SU-DHL-6 (cell line): ENCODE data around the gene PTPRJ.

Experiments used
- H2AFZ ChIP-seq: fragments of 200-600 bp; sonication (generic); 2 replicates; pipeline ENCODE4 v1.6.1; 2014; ENCODE audit warnings: low read depth, mild to moderate bottlenecking, moderate library complexity, mixed read lengths, antibody characterized with exemption, low read length; ENCODE audit not compliant: severe bottlenecking
- H3F3A ChIP-seq: fragments of 200-600 bp; shearing (Covaris generic); 2 replicates; pipeline ENCODE4 v1.6.0; 2016; ENCODE audit warnings: antibody characterized with exemption, mild to moderate bottlenecking; ENCODE audit not compliant: insufficient read depth
- H3K27ac ChIP-seq: fragments of 200-600 bp; sonication (generic); 2 replicates; pipeline ENCODE4 v1.5.1; 2016; ENCODE audit warnings: low read depth, mild to moderate bottlenecking, low read length, moderate library complexity, mixed read lengths
- H3K27me3 ChIP-seq: fragments of 200-600 bp; sonication (generic), shearing (Covaris generic); 2 replicates; pipeline ENCODE4 v1.6.0; 2014; ENCODE audit warnings: mild to moderate bottlenecking, low read length
- H3K36me3 ChIP-seq: fragments of 200-600 bp; sonication (generic); 2 replicates; pipeline ENCODE4 v1.6.1; 2014; ENCODE audit warnings: mild to moderate bottlenecking, low read length, mixed read lengths
- H3K4me2 ChIP-seq: fragments of 300-600, 200-600 bp; shearing (Covaris generic), sonication (generic); 2 replicates; pipeline ENCODE4 v1.6.0; 2014; ENCODE audit warnings: low read length, low read depth, mild to moderate bottlenecking; ENCODE audit not compliant: poor library complexity, severe bottlenecking
- H3K4me3 ChIP-seq: fragments of 200-600 bp; sonication (generic); 2 replicates; pipeline ENCODE4 v1.5.1; 2014; ENCODE audit warnings: antibody characterized with exemption, low read length, mild to moderate bottlenecking, mixed read lengths; ENCODE audit not compliant: insufficient read depth, poor library complexity, severe bottlenecking
- H3K79me2 ChIP-seq: fragments of 200-600 bp; sonication (generic); 2 replicates; pipeline ENCODE4 v1.6.1; 2014; ENCODE audit warnings: mild to moderate bottlenecking, low read length, moderate library complexity; ENCODE audit not compliant: insufficient read depth
- H3K9ac ChIP-seq: fragments of 200-600 bp; sonication (generic); 2 replicates; pipeline ENCODE4 v1.7.0; 2014; ENCODE audit warnings: mild to moderate bottlenecking, low read length
- H3K9me2 ChIP-seq: fragments of 200-600 bp; sonication (generic); replicated peaks from 2 replicates; pipeline ENCODE4 v1.6.1; 2014; ENCODE audit warnings: low read length; ENCODE audit not compliant: insufficient read depth
- H3K9me3 ChIP-seq: fragments of 200-600 bp; sonication (generic); 2 replicates; pipeline ENCODE4 v1.6.1; 2014; ENCODE audit warnings: low read length, mixed read lengths; ENCODE audit not compliant: insufficient read depth
- H4K20me1 ChIP-seq: fragments of 200-600 bp; sonication (generic); 2 replicates; pipeline ENCODE4 v1.6.1; 2014; ENCODE audit warnings: low read depth, mild to moderate bottlenecking, antibody characterized with exemption, low read length, moderate library complexity, mixed read lengths
- EZH2phosphoT487 ChIP-seq: fragments of 200-600 bp; sonication (generic), shearing (Covaris generic); conservative IDR thresholded peaks from 2 replicates; pipeline ENCODE4 v1.6.1; 2018; ENCODE audit warnings: mild to moderate bottlenecking, antibody characterized with exemption, low read length, moderate library complexity, mixed read lengths
- TF ChIP-seq, protein P1 (sequence below): fragments of 200-600 bp; sonication (generic); IDR thresholded peaks from one replicate; pipeline ENCODE4 v1.5.1; 2017; ENCODE audit warnings: antibody characterized with exemption, mild to moderate bottlenecking, low read length, moderate library complexity; ENCODE audit not compliant: insufficient read depth, poor library complexity, severe bottlenecking

PTPRJ gene

DNA sequence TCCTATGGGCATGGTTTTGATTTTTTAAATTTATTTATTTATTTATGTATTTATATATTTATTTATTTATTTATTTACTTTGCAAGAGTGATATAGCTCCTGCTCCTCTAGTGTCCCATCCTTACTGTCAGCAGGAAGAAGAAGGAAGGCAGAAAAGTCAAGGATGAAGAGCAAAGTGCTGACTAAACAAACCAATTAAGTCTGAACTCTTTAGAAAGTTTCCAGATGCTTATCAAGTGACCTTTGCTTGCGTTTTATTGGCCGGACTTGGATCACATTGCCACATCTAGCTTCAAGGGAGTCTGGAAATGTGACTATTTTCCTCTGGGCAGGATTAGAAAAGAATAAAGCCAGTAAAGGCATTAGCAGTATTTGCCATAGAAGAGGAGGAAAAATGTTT lies 227.5 kb downstream of the PTPRJ start:
- no peak for TF ChIP-seq EZH2phosphoT487
- TF ChIP-seq, protein P1, sequence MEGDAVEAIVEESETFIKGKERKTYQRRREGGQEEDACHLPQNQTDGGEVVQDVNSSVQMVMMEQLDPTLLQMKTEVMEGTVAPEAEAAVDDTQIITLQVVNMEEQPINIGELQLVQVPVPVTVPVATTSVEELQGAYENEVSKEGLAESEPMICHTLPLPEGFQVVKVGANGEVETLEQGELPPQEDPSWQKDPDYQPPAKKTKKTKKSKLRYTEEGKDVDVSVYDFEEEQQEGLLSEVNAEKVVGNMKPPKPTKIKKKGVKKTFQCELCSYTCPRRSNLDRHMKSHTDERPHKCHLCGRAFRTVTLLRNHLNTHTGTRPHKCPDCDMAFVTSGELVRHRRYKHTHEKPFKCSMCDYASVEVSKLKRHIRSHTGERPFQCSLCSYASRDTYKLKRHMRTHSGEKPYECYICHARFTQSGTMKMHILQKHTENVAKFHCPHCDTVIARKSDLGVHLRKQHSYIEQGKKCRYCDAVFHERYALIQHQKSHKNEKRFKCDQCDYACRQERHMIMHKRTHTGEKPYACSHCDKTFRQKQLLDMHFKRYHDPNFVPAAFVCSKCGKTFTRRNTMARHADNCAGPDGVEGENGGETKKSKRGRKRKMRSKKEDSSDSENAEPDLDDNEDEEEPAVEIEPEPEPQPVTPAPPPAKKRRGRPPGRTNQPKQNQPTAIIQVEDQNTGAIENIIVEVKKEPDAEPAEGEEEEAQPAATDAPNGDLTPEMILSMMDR: no peak
- no peaks in the 10 kb centered on the region for H4K20me1 ChIP-seq
- H3K4me2 ChIP-seq: no peak overlapping the region
- H3K9me3 ChIP-seq: no peaks in the 10 kb centered on the region; the same call in 1 of the 2 replicates
- H3F3A ChIP-seq: no peaks in the 10 kb centered on the region
- no peak overlapping the region for H3K27ac ChIP-seq
- no peak overlapping the region for H3K4me3 ChIP-seq
- H2AFZ ChIP-seq: no peak overlapping the region
- H3K36me3 ChIP-seq: no peaks in the 10 kb centered on the region
- no peaks in the 10 kb centered on the region for H3K9me2 ChIP-seq
- no peak overlapping the region for H3K9ac ChIP-seq
- no peaks in the 10 kb centered on the region for H3K27me3 ChIP-seq
- no peaks in the 10 kb centered on the region for H3K79me2 ChIP-seq

DNA sequence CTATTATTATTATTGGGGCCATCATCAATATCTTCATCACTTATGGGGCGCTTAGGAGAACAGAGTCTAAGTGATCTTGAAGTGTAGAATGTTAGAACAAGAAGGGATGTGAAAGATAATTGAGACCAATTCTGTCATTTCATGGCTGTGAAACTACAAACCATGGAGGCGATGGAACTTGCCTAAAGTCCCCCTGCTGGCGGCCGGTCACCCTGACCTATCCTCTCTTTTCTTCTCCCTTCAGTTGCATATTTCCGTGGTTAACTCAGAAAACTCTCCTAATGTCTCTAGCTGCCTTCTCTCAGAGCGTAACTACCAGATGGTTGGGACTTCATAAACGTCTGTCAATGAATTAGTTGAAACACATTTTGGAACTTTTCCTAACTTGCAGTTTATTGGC lies 229.7 kb downstream of the PTPRJ start:
- no peaks in the 10 kb centered on the region for H3K79me2 ChIP-seq
- H4K20me1 ChIP-seq: no peaks in the 10 kb centered on the region
- no peak for TF ChIP-seq EZH2phosphoT487
- TF ChIP-seq, protein P1: no peak
- no peaks in the 10 kb centered on the region for H3F3A ChIP-seq
- H3K4me2 ChIP-seq: no peak overlapping the region
- H3K36me3 ChIP-seq: no peaks in the 10 kb centered on the region
- no peak overlapping the region for H2AFZ ChIP-seq
- no peaks in the 10 kb centered on the region for H3K9me2 ChIP-seq
- H3K27me3 ChIP-seq: no peaks in the 10 kb centered on the region
- no peak overlapping the region for H3K9ac ChIP-seq
- H3K4me3 ChIP-seq: no peak overlapping the region
- no peaks in the 10 kb centered on the region; the same call in 1 of the 2 replicates for H3K9me3 ChIP-seq
- no peak overlapping the region for H3K27ac ChIP-seq

DNA sequence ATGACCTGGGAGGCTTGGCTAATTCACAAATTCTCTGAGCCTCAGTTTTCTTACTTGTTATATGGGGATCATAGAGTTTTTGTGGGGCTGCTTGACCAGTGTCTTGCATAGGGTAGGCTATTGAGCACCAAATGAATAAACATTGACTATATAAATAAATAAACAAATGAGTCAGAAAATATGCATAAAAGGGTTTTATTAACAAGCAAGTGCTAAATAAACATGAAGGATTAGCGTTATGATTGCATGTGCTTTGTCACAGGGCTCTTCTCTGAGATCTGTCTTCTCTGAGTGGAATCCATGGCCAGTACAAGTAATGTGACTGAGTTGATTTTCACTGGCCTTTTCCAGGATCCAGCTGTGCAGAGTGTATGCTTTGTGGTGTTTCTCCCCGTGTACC lies 236.2 kb downstream of the PTPRJ start, which contains the start of gene OR4B1:
Gene OR4B1, plus strand, starts transcription at position 301 of the 400 bp plus-strand sequence. Its CDS starts 0 bp downstream, at position 301.
- TF ChIP-seq EZH2phosphoT487: no peak
- no peaks in the 10 kb centered on the region for H3F3A ChIP-seq
- H3K9me3 ChIP-seq: no peaks in the 10 kb centered on the region
- H3K27me3 ChIP-seq: no peaks in the 10 kb centered on the region
- H2AFZ ChIP-seq: no peak within 1 kb of the TSS
- H3K4me2 ChIP-seq: no peak within 1 kb of the TSS
- H3K27ac ChIP-seq: no peak within 1 kb of the TSS
- H3K9me2 ChIP-seq: no peaks in the 10 kb centered on the region
- H3K9ac ChIP-seq: no peak within 1 kb of the TSS
- no peaks in the 10 kb centered on the region for H4K20me1 ChIP-seq
- no peak within 1 kb of the TSS for H3K4me3 ChIP-seq
- H3K36me3 ChIP-seq: no peaks in the 10 kb centered on the region
- no peaks in the 10 kb centered on the region for H3K79me2 ChIP-seq
